ENCODE results near the gene ROCK2. TPM values are rescaled to one million over a fixed set of nuclear protein-coding genes. Genes with fewer than 3 reads are reported as not detected.

ROCK2 gene
- total and polyA plus RNA-seq, 7 donors, result 12.1 to 84.4 (median 60.8) TPM

- intact Hi-C loops (cut with DNase I), result no loop called here
- Histone ChIP-seq H3K27me3 (ENCODE audit: insufficient read depth in 3 of 3, low read length in 2 of 3) (no peaks in the 10 kb centered on the region), H3K36me3 (ENCODE audit: insufficient read depth in 1 of 2, low read depth in 1 of 2) (no peaks in the 10 kb centered on the region), H3K4me3 (no peak overlapping the region), H3K4me1 (peaks cover 27% of the 10 kb centered on the region), H3K27ac (no peak overlapping the region), H3K9me3 (no peaks in the 10 kb centered on the region)
- TF ChIP-seq CTCF (IDR thresholded peaks at IDR 0.05), result no peak
- WGBS, 3 donors, result 88 to 90% (median 89%) methylated on average over 14 of the region's 14 CpGs
- ATAC-seq (no peak), DNase-seq (no peak)
Measured at GRCh38 chr2:11354363-11355154, 10.1 kb upstream of the ROCK2 start.

DNA sequence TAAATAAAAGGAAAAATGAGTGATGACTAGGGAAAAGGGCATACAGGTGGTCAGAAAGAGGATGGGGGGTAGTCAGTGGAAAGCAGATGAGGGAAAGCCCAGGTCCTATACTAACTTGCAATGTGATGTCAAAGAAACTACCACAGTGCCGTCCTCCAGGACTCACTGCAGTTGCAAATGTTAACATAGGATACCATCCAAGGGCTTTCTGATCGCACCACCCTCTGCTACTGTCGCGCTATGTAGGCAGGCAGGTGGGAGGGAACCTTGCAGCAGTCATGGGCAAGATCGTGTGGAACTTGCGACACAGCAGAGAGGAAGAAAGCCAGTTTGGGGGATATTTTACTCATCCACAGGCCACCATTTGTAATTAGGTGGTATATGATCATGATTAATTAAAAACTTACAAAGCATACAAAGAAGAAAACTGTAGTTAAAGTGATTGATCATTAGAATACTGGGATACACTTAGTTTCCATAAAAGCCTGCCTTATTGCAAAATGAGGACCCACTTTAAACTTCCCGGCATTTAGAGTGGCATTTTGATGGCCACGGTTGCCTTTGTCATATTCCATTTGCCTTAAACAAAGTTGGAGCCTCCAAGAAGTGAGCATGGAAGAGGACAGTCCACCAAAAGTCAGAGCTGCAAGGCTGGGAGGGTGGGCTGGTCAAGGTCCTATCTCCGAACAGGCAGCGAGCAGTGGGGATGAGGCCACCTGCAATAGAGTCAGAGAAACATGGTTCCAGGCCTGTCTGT, 8.5 kb upstream of the ROCK2 start:
- TF ChIP-seq CTCF (IDR thresholded peaks at IDR 0.05), result no peak
- no peak for ATAC-seq
- Histone ChIP-seq H3K27me3 (ENCODE audit: insufficient read depth in 3 of 3, low read length in 2 of 3) (no peaks in the 10 kb centered on the region), H3K4me3 (no peak overlapping the region), H3K36me3 (ENCODE audit: insufficient read depth in 1 of 2, low read depth in 1 of 2) (no peaks in the 10 kb centered on the region), H3K4me1 (peaks cover 15% of the 10 kb centered on the region), H3K27ac (no peak overlapping the region), H3K9me3 (no peaks in the 10 kb centered on the region)
- WGBS, 3 donors, result 89 to 93% (median 90%) methylated on average over 10 of the region's 10 CpGs
- no peak for DNase-seq
- intact Hi-C loops (cut with DNase I), result no loop called here

GRCh38 chr2:11348209-11348749, 3.8 kb upstream of the ROCK2 start:
- intact Hi-C loops (cut with DNase I), result no loop called here
- Histone ChIP-seq H3K9me3 (no peaks in the 10 kb centered on the region), H3K4me1 (peaks cover 4% of the 10 kb centered on the region), H3K27ac (no peak overlapping the region), H3K27me3 (ENCODE audit: insufficient read depth in 3 of 3, low read length in 2 of 3) (no peaks in the 10 kb centered on the region), H3K36me3 (ENCODE audit: insufficient read depth in 1 of 2, low read depth in 1 of 2) (no peaks in the 10 kb centered on the region), H3K4me3 (no peak overlapping the region)
- ATAC-seq, result no peak
- WGBS, 3 donors, result 45 to 56% (median 48%) methylated on average over 5 of the region's 5 CpGs
- TF ChIP-seq CTCF (IDR thresholded peaks at IDR 0.05), result no peak
- peak in 1 of 2 donors; percentile 21 for DNase-seq

DNA sequence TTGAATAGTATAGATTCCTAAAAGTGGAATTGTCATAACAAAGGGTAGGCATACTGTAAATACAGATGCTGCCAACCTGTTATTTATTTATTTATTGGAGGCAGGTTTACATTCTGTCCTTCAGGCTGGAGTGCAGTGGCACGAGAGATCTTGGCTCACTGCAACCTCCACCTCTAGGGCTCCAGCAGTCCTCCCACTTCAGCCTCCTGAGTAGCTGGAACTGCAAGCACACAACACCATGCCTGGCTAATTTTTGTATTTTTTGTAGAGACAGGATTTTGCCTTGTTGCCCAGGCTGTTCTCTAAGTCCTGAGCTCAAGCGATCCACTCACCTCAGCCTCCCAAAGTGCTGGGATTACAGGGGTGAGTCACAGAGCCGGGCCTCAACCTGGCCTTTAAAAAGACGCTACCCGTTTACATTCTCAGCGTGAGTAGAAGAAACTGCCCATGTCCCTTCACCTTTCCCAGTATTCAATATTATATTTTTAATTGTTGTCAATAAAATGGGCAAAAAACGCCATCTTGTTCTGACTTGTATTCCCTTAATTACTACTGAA, 3.0 kb upstream of the ROCK2 start:
- Histone ChIP-seq H3K27ac (no peak overlapping the region), H3K4me1 (peaks cover 4% of the 10 kb centered on the region), H3K27me3 (ENCODE audit: insufficient read depth in 3 of 3, low read length in 2 of 3) (no peaks in the 10 kb centered on the region), H3K4me3 (no peak overlapping the region), H3K9me3 (no peaks in the 10 kb centered on the region), H3K36me3 (ENCODE audit: insufficient read depth in 1 of 2, low read depth in 1 of 2) (no peaks in the 10 kb centered on the region)
- intact Hi-C loops (cut with DNase I), result no loop called here
- DNase-seq (no peak), ATAC-seq (no peak)
- 90 to 96% (median 92%) methylated on average over 7 of the region's 7 CpGs for WGBS, 3 donors
- no peak for TF ChIP-seq CTCF (IDR thresholded peaks at IDR 0.05)
